ENCODE data around the gene ZNF648.

DNA sequence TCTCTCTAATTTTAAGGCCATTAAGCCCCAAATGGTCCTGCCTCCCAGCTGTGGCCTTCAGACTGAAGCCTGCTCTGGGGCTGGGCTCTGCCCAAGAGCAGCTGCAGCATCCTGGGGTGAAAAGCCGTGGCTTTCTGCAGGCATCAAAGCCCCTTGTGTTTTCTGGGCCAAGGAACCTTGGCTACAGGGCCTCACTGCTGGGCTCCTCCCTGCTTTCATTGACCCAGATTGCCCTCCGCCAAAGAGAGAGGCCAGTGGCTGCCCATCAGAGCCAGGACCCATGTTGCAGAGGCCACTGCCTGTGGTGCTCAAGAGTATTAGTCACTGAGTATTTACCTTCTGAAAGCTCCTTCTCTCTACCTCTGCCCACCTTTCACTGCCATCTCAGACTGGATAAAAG is 1.6 kb downstream of the ZNF648 start:
- TF ChIP-seq, protein P1, sequence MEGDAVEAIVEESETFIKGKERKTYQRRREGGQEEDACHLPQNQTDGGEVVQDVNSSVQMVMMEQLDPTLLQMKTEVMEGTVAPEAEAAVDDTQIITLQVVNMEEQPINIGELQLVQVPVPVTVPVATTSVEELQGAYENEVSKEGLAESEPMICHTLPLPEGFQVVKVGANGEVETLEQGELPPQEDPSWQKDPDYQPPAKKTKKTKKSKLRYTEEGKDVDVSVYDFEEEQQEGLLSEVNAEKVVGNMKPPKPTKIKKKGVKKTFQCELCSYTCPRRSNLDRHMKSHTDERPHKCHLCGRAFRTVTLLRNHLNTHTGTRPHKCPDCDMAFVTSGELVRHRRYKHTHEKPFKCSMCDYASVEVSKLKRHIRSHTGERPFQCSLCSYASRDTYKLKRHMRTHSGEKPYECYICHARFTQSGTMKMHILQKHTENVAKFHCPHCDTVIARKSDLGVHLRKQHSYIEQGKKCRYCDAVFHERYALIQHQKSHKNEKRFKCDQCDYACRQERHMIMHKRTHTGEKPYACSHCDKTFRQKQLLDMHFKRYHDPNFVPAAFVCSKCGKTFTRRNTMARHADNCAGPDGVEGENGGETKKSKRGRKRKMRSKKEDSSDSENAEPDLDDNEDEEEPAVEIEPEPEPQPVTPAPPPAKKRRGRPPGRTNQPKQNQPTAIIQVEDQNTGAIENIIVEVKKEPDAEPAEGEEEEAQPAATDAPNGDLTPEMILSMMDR (IDR thresholded peaks at IDR 0.05) = no peak
- no peak for TF ChIP-seq POLR2A (IDR thresholded peaks at IDR 0.05)
